GM23248 (cell line): ENCODE measurements around the gene DPP6. TPM values are rescaled to one million over a fixed set of nuclear protein-coding genes. Genes with fewer than 3 reads are reported as not detected.

Experiments
- DNase-seq: peaks from one replicate; pipeline ENCODE4 v3.0.0-alpha.2; 2015
- H2AFZ ChIP-seq: fragments of 200-600 bp; sonication (generic); 2 replicates; pipeline ENCODE4 v1.6.1; 2016; ENCODE audit warnings: antibody characterized with exemption
- H3F3A ChIP-seq: fragments of 200-600 bp; sonication (generic); 2 replicates; pipeline ENCODE4 v1.6.1; 2016; ENCODE audit warnings: mild to moderate bottlenecking, antibody characterized with exemption, mixed run types; ENCODE audit not compliant: insufficient read depth
- H3K27ac ChIP-seq: fragments of 200-600 bp; sonication (generic); 2 replicates; pipeline ENCODE4 v1.5.1; 2016; ENCODE audit warnings: mild to moderate bottlenecking
- H3K27me3 ChIP-seq: fragments of 200-600 bp; sonication (generic); replicated peaks from 2 replicates; pipeline ENCODE4 v1.6.1; 2016; ENCODE audit warnings: mild to moderate bottlenecking; ENCODE audit not compliant: insufficient read depth
- H3K36me3 ChIP-seq: fragments of 200-600 bp; sonication (generic); 2 replicates; pipeline ENCODE4 v1.6.1; 2016; ENCODE audit warnings: low read depth, mild to moderate bottlenecking
- H3K4me1 ChIP-seq: fragments of 200-600 bp; sonication (generic); 2 replicates; pipeline ENCODE4 v1.6.1; 2016; ENCODE audit warnings: mild to moderate bottlenecking; ENCODE audit not compliant: insufficient read depth
- H3K4me2 ChIP-seq: fragments of 200-600 bp; sonication (generic); one replicate; pipeline ENCODE4 v1.6.1; 2016; ENCODE audit warnings: mild to moderate bottlenecking; ENCODE audit not compliant: unreplicated experiment
- H3K4me3 ChIP-seq: fragments of 200-600 bp; sonication (generic); 2 replicates; pipeline ENCODE4 v1.5.1; 2016; ENCODE audit warnings: mild to moderate bottlenecking
- H3K79me2 ChIP-seq: fragments of 200-600 bp; sonication (generic); 2 replicates; pipeline ENCODE4 v1.6.1; 2016; ENCODE audit warnings: mild to moderate bottlenecking; ENCODE audit not compliant: insufficient read depth
- H3K9ac ChIP-seq: fragments of 200-600 bp; sonication (generic); 2 replicates; pipeline ENCODE4 v1.6.1; 2016; ENCODE audit warnings: mild to moderate bottlenecking
- H3K9me2 ChIP-seq: fragments of 200-600 bp; sonication (generic); 2 replicates; pipeline ENCODE4 v1.6.1; 2016; ENCODE audit warnings: mixed run types, mild to moderate bottlenecking, moderate library complexity; ENCODE audit not compliant: insufficient read depth
- H3K9me3 ChIP-seq: fragments of 200-600 bp; sonication (generic); one replicate; pipeline ENCODE4 v1.6.1; 2017; ENCODE audit warnings: low read depth
- H4K20me1 ChIP-seq: fragments of 200-600 bp; sonication (generic); 2 replicates; pipeline ENCODE4 v1.6.0; 2016; ENCODE audit not compliant: insufficient read depth
- EZH2 ChIP-seq: fragments of 200-600 bp; sonication (generic); IDR thresholded peaks from 2 replicates; pipeline ENCODE4 v1.6.1; 2018; ENCODE audit warnings: antibody characterized with exemption, mild to moderate bottlenecking; ENCODE audit not compliant: insufficient read depth, poor library complexity, severe bottlenecking
- EZH2phosphoT487 ChIP-seq: fragments of 200-600 bp; sonication (generic); IDR thresholded peaks from 2 replicates; pipeline ENCODE4 v1.6.1; 2018; ENCODE audit warnings: antibody characterized with exemption, moderate library complexity, mild to moderate bottlenecking, low read depth; ENCODE audit not compliant: insufficient read depth
- WGBS, 2 experiments: methylation state at CpG; one replicate each; pipeline ENCODE4 v1.1.6; 2015 to 2017; ENCODE audit warnings: low lambda C conversion rate in 2 of 2, low coverage in 1 of 2; ENCODE audit errors: missing lambda C conversion rate in 2 of 2; 5-methylcytosine and 5-hydroxymethylcytosine counted together
- in situ Hi-C: fragments of 300-500 bp; cut with MboI; formaldehyde crosslinking; loops from 2 replicates; pipeline ENCODE4 v1.15.0; 2020
- polyA plus RNA-seq: library from polyadenylated mRNA; unstranded; fragments of >200 nt; fragmentation: Nextera tagmentation; extraction: Ambion mirVana; gene quantifications from 2 replicates; pipeline ENCODE4 v1.2.1, GENCODE V29; 2016
- total RNA-seq: library from RNA; depleted of rRNA; stranded (reverse); fragments of >200 nt; shearing (Covaris generic); gene quantifications from 2 replicates; pipeline ENCODE4 v1.2.3, GENCODE V29; 2014

Gene DPP6
- total and polyA plus RNA-seq, 2 experiments from 2014 or later = not detected

GRCh38 chr7:154767821-154768415 lies 715.7 kb downstream of the DPP6 start:
- no peaks in the 10 kb centered on the region for H3K27me3 ChIP-seq
- no peaks in the 10 kb centered on the region for H3K36me3 ChIP-seq
- 22 to 27% methylated on average over 9 of the region's 9 CpGs for WGBS, 2 experiments
- no peak overlapping the region for H3K4me3 ChIP-seq
- no peak overlapping the region for H2AFZ ChIP-seq
- no peak overlapping the region for H3K27ac ChIP-seq
- DNase-seq = no peak
- no peak overlapping the region for H3K4me2 ChIP-seq
- TF ChIP-seq EZH2phosphoT487 (no peak), EZH2 (no peak)
- no peaks in the 10 kb centered on the region for H3K79me2 ChIP-seq
- H3K9me2 ChIP-seq = no peaks in the 10 kb centered on the region
- no peaks in the 10 kb centered on the region for H4K20me1 ChIP-seq
- peaks cover 3% of the 10 kb centered on the region for H3K9me3 ChIP-seq
- in situ Hi-C loops = no loop called here
- no peaks in the 10 kb centered on the region for H3F3A ChIP-seq
- no peak overlapping the region for H3K9ac ChIP-seq
- H3K4me1 ChIP-seq = no peaks in the 10 kb centered on the region

- H4K20me1 ChIP-seq = no peaks in the 10 kb centered on the region
- no peaks in the 10 kb centered on the region for H3K27me3 ChIP-seq
- no peak overlapping the region for H3K27ac ChIP-seq
- no peak overlapping the region for H3K9ac ChIP-seq
- no peaks in the 10 kb centered on the region for H3K79me2 ChIP-seq
- DNase-seq = no peak
- H3K9me2 ChIP-seq = no peaks in the 10 kb centered on the region
- H3K9me3 ChIP-seq = peaks cover 3% of the 10 kb centered on the region
- H3K36me3 ChIP-seq = no peaks in the 10 kb centered on the region
- H3K4me2 ChIP-seq = no peak overlapping the region
- H3K4me1 ChIP-seq = no peaks in the 10 kb centered on the region
- in situ Hi-C loops = no loop called here
- H3K4me3 ChIP-seq = no peak overlapping the region
- WGBS, 2 experiments = 3 to 4% methylated on average over 4 of the region's 4 CpGs
- TF ChIP-seq EZH2phosphoT487 (no peak), EZH2 (no peak)
- H3F3A ChIP-seq = no peaks in the 10 kb centered on the region
- no peak overlapping the region for H2AFZ ChIP-seq
Observed at GRCh38 chr7:154769001-154769400, 716.8 kb downstream of the DPP6 start.

- H3K79me2 ChIP-seq = no peaks in the 10 kb centered on the region
- DNase-seq = no peak
- no peak overlapping the region for H3K4me3 ChIP-seq
- peaks cover 3% of the 10 kb centered on the region for H3K9me3 ChIP-seq
- TF ChIP-seq EZH2phosphoT487 = no peak
- TF ChIP-seq EZH2 = no peak
- H3K4me1 ChIP-seq = no peaks in the 10 kb centered on the region
- in situ Hi-C loops = no loop called here
- no peak overlapping the region for H3K4me2 ChIP-seq
- H2AFZ ChIP-seq = no peak overlapping the region
- H3K9me2 ChIP-seq = no peaks in the 10 kb centered on the region
- H3K27ac ChIP-seq = no peak overlapping the region
- 29 to 33% methylated on average over 7 of the region's 7 CpGs for WGBS, 2 experiments
- H3F3A ChIP-seq = no peaks in the 10 kb centered on the region
- no peaks in the 10 kb centered on the region for H3K27me3 ChIP-seq
- H3K9ac ChIP-seq = no peak overlapping the region
- no peaks in the 10 kb centered on the region for H4K20me1 ChIP-seq
- H3K36me3 ChIP-seq = no peaks in the 10 kb centered on the region
Observed at GRCh38 chr7:154769527-154769926, 717.3 kb downstream of the DPP6 start.

- DNase-seq = no peak
- Histone ChIP-seq H3K4me1 (no peaks in the 10 kb centered on the region), H3K27ac (no peak overlapping the region), H3F3A (no peaks in the 10 kb centered on the region), H3K36me3 (no peaks in the 10 kb centered on the region), H3K9me3 (no peaks in the 10 kb centered on the region), H3K27me3 (no peaks in the 10 kb centered on the region), H3K9ac (no peak overlapping the region), H4K20me1 (no peaks in the 10 kb centered on the region), H2AFZ (no peak overlapping the region), H3K79me2 (no peaks in the 10 kb centered on the region), H3K4me2 (no peak overlapping the region), H3K4me3 (no peak overlapping the region), H3K9me2 (no peaks in the 10 kb centered on the region)
- 8 to 14% methylated on average over 2 of the region's 2 CpGs for WGBS, 2 experiments
- TF ChIP-seq EZH2phosphoT487 = no peak
- TF ChIP-seq EZH2 = no peak
- in situ Hi-C loops = no loop called here
Observed at GRCh38 chr7:154770361-154770760, 718.2 kb downstream of the DPP6 start.

- Histone ChIP-seq H4K20me1 (no peaks in the 10 kb centered on the region), H3F3A (no peaks in the 10 kb centered on the region), H3K27ac (no peak overlapping the region), H3K4me3 (no peak overlapping the region), H3K79me2 (no peaks in the 10 kb centered on the region), H3K4me1 (no peaks in the 10 kb centered on the region), H3K9me2 (no peaks in the 10 kb centered on the region), H3K36me3 (no peaks in the 10 kb centered on the region), H3K27me3 (no peaks in the 10 kb centered on the region), H2AFZ (no peak overlapping the region), H3K9ac (no peak overlapping the region), H3K9me3 (no peaks in the 10 kb centered on the region), H3K4me2 (no peak overlapping the region)
- in situ Hi-C loops = no loop called here
- TF ChIP-seq EZH2phosphoT487 (no peak), EZH2 (no peak)
- WGBS, 2 experiments = 46 to 88% methylated on average over 1 of the region's 1 CpG
- no peak for DNase-seq
Observed at GRCh38 chr7:154770962-154771361, 718.8 kb downstream of the DPP6 start.
